ENCODE results near the gene LOXHD1.

The LOXHD1 gene

GRCh38 chr18:46477425-46478011 lies 179.5 kb downstream of the LOXHD1 start:
- 89% methylated on average over 20 of the region's 21 CpGs for WGBS
- Histone ChIP-seq H3K36me3 (ENCODE audit: insufficient read depth, low read length) (no peaks in the 10 kb centered on the region), H3K9me3 (ENCODE audit: insufficient read depth, low read depth, low read length) (no peaks in the 10 kb centered on the region), H3K27ac (ENCODE audit: low read depth, low read length) (no peak overlapping the region), H3K27me3 (ENCODE audit: insufficient read depth, low read length) (no peaks in the 10 kb centered on the region), H3K4me1 (ENCODE audit: insufficient read depth, low read length) (peaks cover 4% of the 10 kb centered on the region), H3K4me3 (ENCODE audit: low read length) (no peak overlapping the region), H3K9ac (ENCODE audit: low read depth, low read length) (no peak overlapping the region)

DNA sequence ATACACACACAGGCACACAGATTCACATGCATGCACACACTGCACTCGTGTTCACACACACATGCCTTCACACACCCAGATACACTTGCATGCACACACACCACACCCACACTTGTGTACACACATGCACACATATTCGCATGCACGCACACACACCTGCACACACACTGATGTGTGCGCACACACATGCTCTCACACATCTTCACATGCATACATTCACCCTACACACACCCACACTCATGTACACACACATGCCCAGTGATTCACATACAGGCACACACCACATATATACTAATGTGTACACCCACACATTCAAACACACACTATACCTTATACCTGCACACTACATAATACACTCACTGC lies 181.6 kb downstream of the LOXHD1 start:
- H3K9ac ChIP-seq (ENCODE audit: low read depth, low read length), result no peak overlapping the region
- no peaks in the 10 kb centered on the region for H3K9me3 ChIP-seq (ENCODE audit: insufficient read depth, low read depth, low read length)
- H3K36me3 ChIP-seq (ENCODE audit: insufficient read depth, low read length), result no peaks in the 10 kb centered on the region
- H3K4me1 ChIP-seq (ENCODE audit: insufficient read depth, low read length), result no peaks in the 10 kb centered on the region
- H3K27ac ChIP-seq (ENCODE audit: low read depth, low read length), result no peak overlapping the region
- H3K27me3 ChIP-seq (ENCODE audit: insufficient read depth, low read length), result no peaks in the 10 kb centered on the region
- no peak overlapping the region for H3K4me3 ChIP-seq (ENCODE audit: low read length)
- 91% methylated on average over 4 of the region's 4 CpGs for WGBS

DNA sequence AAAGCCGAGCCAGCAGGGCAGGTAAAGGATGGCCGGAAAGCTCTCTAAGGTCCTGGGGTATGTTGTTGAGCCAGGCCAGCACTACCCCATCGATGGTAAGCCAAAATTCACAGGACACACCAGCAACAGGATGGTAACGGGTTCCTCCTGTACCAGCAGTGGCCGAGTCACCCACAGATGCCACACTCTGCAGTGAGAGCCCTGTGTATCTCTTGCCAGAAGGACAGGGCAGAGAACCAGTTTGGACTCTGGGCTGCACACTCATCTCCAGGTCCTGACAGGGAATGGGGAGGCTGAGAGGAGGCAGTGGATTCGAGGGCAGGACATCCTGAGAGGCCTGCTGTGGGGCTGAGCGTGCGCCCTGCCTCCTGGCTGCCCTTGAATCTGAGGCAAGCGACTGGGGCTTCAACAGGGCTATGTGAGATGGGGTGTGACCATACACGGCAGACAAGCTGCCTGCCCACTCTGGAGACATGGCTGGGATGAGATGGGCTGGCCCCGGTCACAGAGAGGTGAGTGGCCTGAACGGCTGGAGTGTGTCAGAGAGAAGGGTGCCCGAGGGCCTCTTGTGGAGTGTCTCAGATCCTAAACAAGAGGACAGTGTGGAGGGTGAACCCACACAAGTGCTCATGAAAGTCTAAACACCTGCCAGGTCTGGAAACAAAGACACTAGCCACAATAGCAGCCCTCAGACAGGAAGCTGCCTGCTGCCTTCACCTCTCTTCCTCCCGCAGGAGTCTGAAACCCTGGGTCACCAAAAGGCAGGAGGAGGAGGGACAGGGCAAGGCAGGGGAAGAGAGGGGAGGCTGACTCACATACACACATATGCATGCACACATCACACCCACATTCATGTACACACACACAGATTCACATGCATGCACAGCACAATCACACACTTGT lies 182.3 kb downstream of the LOXHD1 start:
- 88% methylated on average over 14 of the region's 14 CpGs for WGBS
- Histone ChIP-seq H3K27me3 (ENCODE audit: insufficient read depth, low read length) (no peaks in the 10 kb centered on the region), H3K9me3 (ENCODE audit: insufficient read depth, low read depth, low read length) (no peaks in the 10 kb centered on the region), H3K4me3 (ENCODE audit: low read length) (no peak overlapping the region), H3K36me3 (ENCODE audit: insufficient read depth, low read length) (no peaks in the 10 kb centered on the region), H3K27ac (ENCODE audit: low read depth, low read length) (no peak overlapping the region), H3K4me1 (ENCODE audit: insufficient read depth, low read length) (peaks cover 2% of the 10 kb centered on the region), H3K9ac (ENCODE audit: low read depth, low read length) (no peak overlapping the region)

GRCh38 chr18:46471809-46472498 lies 185.1 kb downstream of the LOXHD1 start:
- no peak overlapping the region for H3K4me3 ChIP-seq (ENCODE audit: low read length)
- no peaks in the 10 kb centered on the region for H3K9me3 ChIP-seq (ENCODE audit: insufficient read depth, low read depth, low read length)
- no peak overlapping the region for H3K9ac ChIP-seq (ENCODE audit: low read depth, low read length)
- 89% methylated on average over 3 of the region's 3 CpGs for WGBS
- no peaks in the 10 kb centered on the region for H3K36me3 ChIP-seq (ENCODE audit: insufficient read depth, low read length)
- H3K27ac ChIP-seq (ENCODE audit: low read depth, low read length), result no peak overlapping the region
- H3K4me1 ChIP-seq (ENCODE audit: insufficient read depth, low read length), result peaks cover 9% of the 10 kb centered on the region
- no peaks in the 10 kb centered on the region for H3K27me3 ChIP-seq (ENCODE audit: insufficient read depth, low read length)

GRCh38 chr18:46470714-46471113 lies 186.3 kb downstream of the LOXHD1 start:
- no peak overlapping the region for H3K4me3 ChIP-seq (ENCODE audit: low read length)
- H3K27me3 ChIP-seq (ENCODE audit: insufficient read depth, low read length), result no peaks in the 10 kb centered on the region
- H3K27ac ChIP-seq (ENCODE audit: low read depth, low read length), result no peak overlapping the region
- H3K9me3 ChIP-seq (ENCODE audit: insufficient read depth, low read depth, low read length), result no peaks in the 10 kb centered on the region
- H3K4me1 ChIP-seq (ENCODE audit: insufficient read depth, low read length), result peaks cover 20% of the 10 kb centered on the region
- no peak overlapping the region for H3K9ac ChIP-seq (ENCODE audit: low read depth, low read length)
- H3K36me3 ChIP-seq (ENCODE audit: insufficient read depth, low read length), result no peaks in the 10 kb centered on the region
- 92% methylated on average over 3 of the region's 3 CpGs for WGBS

GRCh38 chr18:46469186-46469915 lies 187.7 kb downstream of the LOXHD1 start:
- WGBS, result 75% methylated on average over 3 of the region's 3 CpGs
- Histone ChIP-seq H3K4me3 (ENCODE audit: low read length) (no peak overlapping the region), H3K9ac (ENCODE audit: low read depth, low read length) (no peak overlapping the region), H3K9me3 (ENCODE audit: insufficient read depth, low read depth, low read length) (no peaks in the 10 kb centered on the region), H3K36me3 (ENCODE audit: insufficient read depth, low read length) (no peaks in the 10 kb centered on the region), H3K27me3 (ENCODE audit: insufficient read depth, low read length) (no peaks in the 10 kb centered on the region), H3K4me1 (ENCODE audit: insufficient read depth, low read length) (peaks cover 24% of the 10 kb centered on the region), H3K27ac (ENCODE audit: low read depth, low read length) (no peak overlapping the region)

- Histone ChIP-seq H3K9ac (ENCODE audit: low read depth, low read length) (no peak overlapping the region), H3K4me3 (ENCODE audit: low read length) (no peak overlapping the region), H3K36me3 (ENCODE audit: insufficient read depth, low read length) (no peaks in the 10 kb centered on the region), H3K4me1 (ENCODE audit: insufficient read depth, low read length) (peaks cover 24% of the 10 kb centered on the region), H3K27ac (ENCODE audit: low read depth, low read length) (no peak overlapping the region), H3K9me3 (ENCODE audit: insufficient read depth, low read depth, low read length) (no peaks in the 10 kb centered on the region), H3K27me3 (ENCODE audit: insufficient read depth, low read length) (no peaks in the 10 kb centered on the region)
- 82% methylated on average over 11 of the region's 11 CpGs for WGBS
These were observed 188.4 kb downstream of the LOXHD1 start for GRCh38 chr18:46468426-46469180.

- peaks cover 31% of the 10 kb centered on the region for H3K4me1 ChIP-seq (ENCODE audit: insufficient read depth, low read length)
- H3K27ac ChIP-seq (ENCODE audit: low read depth, low read length), result peak overlapping the region; percentile 12; the same call in 1 of the 2 replicates
- no peaks in the 10 kb centered on the region for H3K9me3 ChIP-seq (ENCODE audit: insufficient read depth, low read depth, low read length)
- H3K9ac ChIP-seq (ENCODE audit: low read depth, low read length), result peak overlapping the region; percentile 29; the same call in 1 of the 2 replicates
- no peaks in the 10 kb centered on the region for H3K36me3 ChIP-seq (ENCODE audit: insufficient read depth, low read length)
- no peaks in the 10 kb centered on the region for H3K27me3 ChIP-seq (ENCODE audit: insufficient read depth, low read length)
- H3K4me3 ChIP-seq (ENCODE audit: low read length), result no peak overlapping the region
- 43% methylated on average over 8 of the region's 9 CpGs for WGBS
These were observed 190.5 kb downstream of the LOXHD1 start for GRCh38 chr18:46466234-46467160.

GRCh38 chr18:46464926-46465655 lies 191.9 kb downstream of the LOXHD1 start:
- no peaks in the 10 kb centered on the region for H3K27me3 ChIP-seq (ENCODE audit: insufficient read depth, low read length)
- H3K36me3 ChIP-seq (ENCODE audit: insufficient read depth, low read length), result no peaks in the 10 kb centered on the region
- H3K4me3 ChIP-seq (ENCODE audit: low read length), result no peak overlapping the region
- H3K4me1 ChIP-seq (ENCODE audit: insufficient read depth, low read length), result peaks cover 32% of the 10 kb centered on the region
- no peaks in the 10 kb centered on the region for H3K9me3 ChIP-seq (ENCODE audit: insufficient read depth, low read depth, low read length)
- H3K9ac ChIP-seq (ENCODE audit: low read depth, low read length), result no peak overlapping the region
- WGBS, result 77% methylated on average over 6 of the region's 8 CpGs
- H3K27ac ChIP-seq (ENCODE audit: low read depth, low read length), result no peak overlapping the region

Measured in HUES64 (cell line).